BJ (cell line): ENCODE measurements around the gene MYH9. TPM values are rescaled to one million over a fixed set of nuclear protein-coding genes. Genes with fewer than 3 reads are reported as not detected.

Experiments
- CTCF ChIA-PET: fragments of 350-600 bp; formaldehyde crosslinking; extraction: SDS; loops from one replicate; lab custom pipeline; 2021; ENCODE audit warnings: antibody characterized with exemption, inconsistent platforms; lab: Yijun Ruan, JAX
- POLR2A ChIA-PET: fragments of 300-600 bp; sonication (Branson Sonifier 250); formaldehyde crosslinking; extraction: SDS; loops from one replicate; lab custom pipeline; 2021; ENCODE audit warnings: antibody characterized with exemption; lab: Charles Lee
- DNase-seq: peaks from one replicate; pipeline ENCODE4 v3.0.0-alpha.2; 2011; ENCODE audit warnings: low read depth
- H3K27me3 ChIP-seq: 2 replicates; pipeline ENCODE4 v1.6.0; 2011; ENCODE audit warnings: low read length; ENCODE audit not compliant: control insufficient read depth, insufficient read depth
- H3K36me3 ChIP-seq: 2 replicates; pipeline ENCODE4 v1.5.1; 2011; ENCODE audit warnings: low read length; ENCODE audit not compliant: control insufficient read depth, insufficient read depth
- H3K4me3 ChIP-seq: 2 replicates; pipeline ENCODE4 v1.5.1; 2011; ENCODE audit warnings: low read depth, mild to moderate bottlenecking, control low read depth, low read length
- CTCF ChIP-seq: IDR thresholded peaks from 2 replicates; pipeline ENCODE4 v1.5.1; 2011; ENCODE audit warnings: low read depth, mild to moderate bottlenecking, control low read depth, inconsistent platforms, low read length, moderate library complexity; ENCODE audit not compliant: insufficient read depth
- polyA plus RNA-seq: library from polyadenylated mRNA; depleted of rRNA; stranded (reverse); fragments of >200 nt; gene quantifications from 2 replicates; pipeline ENCODE4 v1.2.3, GENCODE V29; 2011

Gene MYH9
- polyA plus RNA-seq, 1 experiment: 340 TPM

- no peak for DNase-seq
- H3K4me3 ChIP-seq: no peak overlapping the region
- no peak for TF ChIP-seq CTCF
- peaks cover 47% of the 10 kb centered on the region for H3K36me3 ChIP-seq
- no peaks in the 10 kb centered on the region for H3K27me3 ChIP-seq
- ChIA-PET POLR2A (interaction anchor here (0.6 kb wide), 1 partner anchor 47 kb away, joined by 6 read pairs; no protein-coding TSS in a partner anchor), CTCF (interaction anchor here (0.7 to 2.4 kb wide), 2 partner anchors 35 to 138 kb away, joined by 3 to 8 read pairs; no protein-coding TSS in a partner anchor)
Observed at GRCh38 chr22:36330655-36331305, 57.0 kb downstream of the MYH9 start.

GRCh38 chr22:36330127-36330526, 57.6 kb downstream of the MYH9 start:
- DNase-seq: no peak
- POLR2A ChIA-PET: no interaction called here
- no peak overlapping the region for H3K4me3 ChIP-seq
- H3K27me3 ChIP-seq: no peaks in the 10 kb centered on the region
- CTCF ChIA-PET: no interaction called here
- H3K36me3 ChIP-seq: peaks cover 51% of the 10 kb centered on the region
- no peak for TF ChIP-seq CTCF

GRCh38 chr22:36329254-36330078, 58.3 kb downstream of the MYH9 start:
- H3K36me3 ChIP-seq: peaks cover 48% of the 10 kb centered on the region
- ChIA-PET POLR2A (no interaction called here), CTCF (interaction anchor here (1.3 to 3.9 kb wide), 4 partner anchors 28 to 141 kb away, joined by 3 to 24 read pairs (median 14); no protein-coding TSS in a partner anchor)
- H3K27me3 ChIP-seq: no peaks in the 10 kb centered on the region
- TF ChIP-seq CTCF: no peak
- DNase-seq: peak; percentile 91
- no peak overlapping the region for H3K4me3 ChIP-seq

GRCh38 chr22:36328635-36329253, 59.0 kb downstream of the MYH9 start:
- Histone ChIP-seq H3K4me3 (no peak overlapping the region), H3K36me3 (peaks cover 50% of the 10 kb centered on the region), H3K27me3 (no peaks in the 10 kb centered on the region)
- ChIA-PET CTCF (interaction anchor here (1.3 to 3.9 kb wide), 4 partner anchors 27 to 142 kb away, joined by 3 to 24 read pairs (median 14); no protein-coding TSS in a partner anchor), POLR2A (interaction anchor here (0.9 to 1.2 kb wide), 2 partner anchors 56 to 59 kb away, joined by 3 to 5 read pairs; partner anchors contain the start of gene MYH9)
- DNase-seq: peak; percentile 55
- no peak for TF ChIP-seq CTCF
